Measurements from ENCODE around the gene APOBEC3B.
"Not testable (repeated sequence)": the region's sequence is repeated elsewhere in the genome, so short reads cannot be mapped to it uniquely, and the experiment has no call there.

The APOBEC3B gene

DNA sequence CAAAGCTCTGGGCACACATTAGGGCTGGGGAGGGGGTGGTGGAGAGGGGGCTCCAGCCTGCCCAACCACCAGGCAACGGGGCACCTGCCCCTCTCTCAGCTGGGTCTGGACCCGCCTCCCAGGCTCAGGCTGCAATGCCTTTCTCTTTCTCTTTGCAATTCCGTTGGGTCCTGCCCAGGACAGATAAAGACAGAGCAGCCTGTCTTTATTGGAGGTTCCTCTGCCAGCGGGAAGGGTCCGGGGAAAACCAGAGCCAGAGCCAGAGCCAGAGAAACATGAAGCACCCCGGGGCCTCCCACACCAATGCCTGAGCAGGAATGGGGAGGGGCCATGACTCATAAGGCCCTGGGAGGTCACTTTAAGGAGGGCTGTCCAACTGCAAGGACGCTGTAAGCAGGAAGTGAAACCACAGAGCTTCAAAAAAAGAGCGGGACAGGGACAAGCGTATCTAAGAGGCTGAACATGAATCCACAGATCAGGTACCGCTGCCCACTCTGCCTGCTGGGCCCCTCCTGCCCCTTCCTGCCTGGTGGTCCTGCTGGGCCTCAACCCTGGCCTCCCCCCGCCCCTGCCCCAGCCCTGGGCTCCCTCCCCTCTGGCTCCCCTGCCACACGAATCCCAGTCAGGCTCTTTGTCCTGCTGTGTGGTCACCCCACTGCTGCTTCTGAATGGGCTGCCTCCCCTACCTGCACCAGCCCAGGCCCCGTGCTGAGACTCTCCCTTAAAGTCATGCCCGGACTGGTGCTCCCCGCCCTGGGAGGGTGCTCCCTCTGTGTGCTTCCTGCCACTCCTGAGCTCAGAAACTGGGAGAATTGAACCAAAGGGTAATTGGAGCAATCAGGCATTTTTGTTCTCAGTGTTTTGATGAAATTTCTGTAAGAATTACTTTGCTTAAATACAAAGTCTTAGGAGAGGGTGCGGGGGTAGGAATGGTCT lies at the start of gene APOBEC3B:
Gene APOBEC3B (plus strand): TSS at position 356 of the 936 bp plus-strand sequence. CDS start 107 bp downstream, at position 463.
- peak; percentile 100 for FAIRE-seq

DNA sequence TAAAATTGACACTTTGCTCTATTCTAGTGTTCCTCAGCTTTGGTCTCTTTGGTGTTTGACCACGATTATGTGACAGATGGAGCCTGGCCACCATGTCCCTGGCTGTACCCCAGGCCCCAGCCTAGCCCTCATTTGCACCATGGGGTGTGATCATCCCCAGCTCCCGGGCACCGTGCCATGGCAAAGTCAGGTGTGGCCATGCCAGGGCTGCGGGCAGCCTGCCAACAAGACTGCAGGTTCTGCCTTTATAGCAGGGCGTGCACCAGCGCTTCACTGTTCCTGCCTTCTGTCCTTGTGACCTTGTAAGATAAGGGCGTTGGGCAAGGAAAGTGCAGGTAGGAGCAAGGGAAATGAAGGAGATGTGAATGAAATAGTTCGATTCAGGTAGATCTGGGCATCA lies 47.1 kb upstream of the APOBEC3B start:
- FAIRE-seq, result no peak

DNA sequence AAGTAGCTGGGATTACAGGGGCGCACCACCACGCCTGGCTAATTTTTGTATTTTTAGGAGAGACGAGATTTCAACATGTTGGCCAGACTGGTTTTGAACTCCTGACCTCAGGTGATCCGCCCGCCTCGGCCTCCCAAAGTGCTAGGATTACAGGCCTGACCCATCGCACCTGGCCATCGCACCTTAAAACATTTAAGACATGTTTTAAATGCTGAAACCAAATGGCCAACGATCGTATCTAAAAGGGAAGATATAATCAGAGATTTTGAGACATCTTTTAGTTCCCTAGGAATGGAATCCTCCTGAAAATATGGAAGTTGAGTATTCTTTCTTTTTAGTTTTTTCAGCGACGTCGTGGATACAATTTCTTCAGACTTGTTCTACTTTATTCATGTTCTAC lies 46.5 kb upstream of the APOBEC3B start:
- FAIRE-seq, result no peak

DNA sequence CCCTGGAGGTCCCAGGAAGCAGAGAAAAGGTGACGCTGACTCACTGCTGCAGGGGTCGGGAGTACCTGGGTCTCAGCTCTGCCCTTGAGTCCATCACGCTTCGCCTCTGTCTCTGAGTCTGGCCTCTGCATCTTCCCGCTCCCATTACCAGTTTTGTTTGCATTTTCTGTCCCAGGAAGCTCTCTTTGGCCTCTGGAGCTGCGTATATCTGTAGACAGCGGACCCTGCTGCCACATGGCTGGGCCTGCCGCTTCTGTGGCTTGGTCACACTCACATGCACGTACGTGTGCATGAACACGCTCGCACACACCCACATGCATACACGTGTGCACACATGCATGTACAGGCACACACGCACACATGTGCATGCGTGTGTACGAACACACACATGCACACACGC lies 45.6 kb upstream of the APOBEC3B start:
- no peak for FAIRE-seq

DNA sequence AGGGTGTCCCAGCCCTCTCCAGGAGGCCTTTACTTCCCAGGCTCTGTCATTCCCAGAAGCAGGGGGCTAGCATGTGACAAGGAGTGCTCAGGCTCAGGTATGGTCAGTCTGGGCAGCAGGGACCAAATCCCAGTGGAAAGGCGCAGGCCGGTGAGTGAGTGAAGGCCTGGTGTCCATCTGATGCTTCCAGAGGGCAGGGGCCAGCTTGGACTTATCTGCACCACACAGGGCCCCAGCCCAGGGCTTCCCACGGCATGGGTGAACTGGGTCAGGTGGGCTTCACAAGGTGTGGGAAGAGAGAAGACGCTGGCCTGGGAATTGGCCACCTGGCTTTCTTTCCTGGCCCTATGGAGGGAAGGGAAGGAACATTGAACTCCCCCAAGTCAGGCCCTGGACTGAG lies 45.1 kb upstream of the APOBEC3B start:
- no peak for FAIRE-seq

DNA sequence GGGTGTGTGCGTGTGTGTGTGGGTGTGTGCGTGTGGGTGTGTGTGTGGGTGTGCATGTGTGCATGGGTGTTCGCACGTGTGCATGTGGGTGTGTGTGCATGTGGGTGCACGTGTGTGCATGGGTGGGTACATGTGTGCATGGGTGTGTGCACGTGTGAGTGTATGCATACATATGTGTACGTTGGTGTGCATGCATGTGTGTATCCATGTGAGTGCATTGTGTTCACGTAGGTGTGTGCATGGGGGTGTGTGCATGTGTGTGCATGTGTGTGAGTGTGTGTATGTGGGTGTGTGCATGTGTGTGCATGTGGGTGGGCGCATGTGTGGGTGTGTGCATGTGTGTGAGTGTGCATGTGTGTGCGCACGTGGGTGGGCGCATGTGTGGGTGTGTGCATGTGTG lies 44.6 kb upstream of the APOBEC3B start:
- FAIRE-seq, result no peak

DNA sequence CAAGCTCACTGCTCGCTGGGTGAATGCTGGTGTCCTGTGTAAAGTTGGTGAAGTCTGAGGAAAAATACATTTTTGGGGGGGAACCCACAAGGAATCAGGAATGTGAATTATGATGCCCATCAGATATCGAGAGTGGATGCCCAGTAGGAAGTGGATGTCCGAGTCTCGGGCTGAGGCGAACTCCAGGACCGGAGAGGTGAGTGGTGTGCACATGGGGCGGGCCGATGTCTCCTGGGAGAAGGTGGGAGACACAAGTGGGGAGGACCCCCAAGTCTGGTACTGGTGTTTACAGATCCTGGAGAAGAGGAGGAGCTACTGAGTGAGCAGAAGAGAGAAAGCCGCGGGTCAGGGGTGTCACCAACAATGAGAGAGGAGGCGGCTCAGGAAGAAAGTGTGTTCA lies 43.9 kb upstream of the APOBEC3B start:
- no peak for FAIRE-seq

DNA sequence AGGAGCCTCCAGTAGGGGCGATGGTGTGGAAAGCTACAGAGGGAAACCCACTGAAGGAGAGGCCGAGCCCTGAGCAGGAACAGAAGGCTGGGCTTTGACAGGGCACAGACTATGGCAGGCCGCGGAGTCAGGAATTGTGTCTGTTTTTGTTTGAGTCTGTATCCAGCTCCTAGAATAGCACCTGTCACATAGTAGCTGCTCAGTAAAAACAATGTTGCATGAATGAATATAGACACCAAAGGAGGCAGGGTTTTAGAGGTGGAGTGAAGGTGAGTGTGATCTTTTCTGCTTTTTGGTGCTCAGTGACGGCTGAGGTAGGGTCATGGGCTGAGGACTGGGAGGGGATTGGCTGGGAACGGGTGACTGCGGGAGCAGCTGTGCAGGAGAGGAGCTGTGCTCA lies 43.2 kb upstream of the APOBEC3B start:
- FAIRE-seq, result no peak

DNA sequence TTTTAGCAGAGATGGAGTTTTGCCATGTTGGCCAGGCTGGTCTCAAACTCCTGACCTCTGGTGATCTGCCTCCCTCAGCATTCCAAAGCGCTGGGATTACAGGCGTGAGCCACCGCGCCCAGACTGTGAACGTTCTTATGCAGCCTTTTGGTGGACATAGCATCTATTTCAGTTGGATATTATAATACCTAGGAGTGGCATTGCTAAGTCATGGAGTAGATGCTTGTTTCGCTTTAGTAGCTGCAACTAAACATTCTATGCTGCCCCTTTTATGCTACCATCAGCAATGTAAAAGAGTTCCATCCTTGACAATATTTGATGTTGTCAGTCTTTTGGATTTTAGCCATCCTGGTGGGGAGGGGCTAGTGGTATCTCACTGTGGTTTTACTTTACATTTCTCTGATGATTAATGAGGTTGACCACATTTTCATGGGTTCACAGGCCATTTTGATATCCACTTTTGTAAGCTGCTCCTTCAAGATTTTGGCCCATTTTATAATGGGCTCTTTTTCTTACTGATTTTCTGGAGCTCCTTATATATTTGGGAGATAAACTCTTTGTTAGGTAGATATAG lies 41.2 kb upstream of the APOBEC3B start:
- FAIRE-seq, result no peak

DNA sequence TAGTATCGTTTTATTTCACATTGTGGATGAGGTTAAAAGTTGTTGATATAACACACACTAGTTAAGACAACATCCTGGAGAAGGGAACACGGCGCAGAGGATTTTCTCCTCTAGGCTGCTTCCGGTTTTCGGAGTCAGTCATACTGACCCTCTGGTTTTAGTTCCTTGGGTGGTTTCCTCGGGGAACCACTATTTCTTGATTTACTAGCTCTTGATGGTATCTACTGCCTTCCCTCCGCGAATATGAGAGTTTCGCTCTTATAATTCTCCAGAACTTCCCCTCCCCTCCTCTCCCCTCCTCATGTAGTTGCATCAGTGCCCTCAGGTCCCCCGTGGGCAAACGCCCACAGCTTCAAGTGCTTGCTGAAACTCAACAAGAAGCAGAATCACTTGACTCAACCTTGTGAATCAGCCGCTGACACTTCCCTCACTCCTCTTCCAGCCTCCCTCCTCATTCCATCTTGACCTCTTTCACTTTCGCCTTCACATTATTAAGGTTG lies 40.6 kb upstream of the APOBEC3B start:
- no peak for FAIRE-seq

DNA sequence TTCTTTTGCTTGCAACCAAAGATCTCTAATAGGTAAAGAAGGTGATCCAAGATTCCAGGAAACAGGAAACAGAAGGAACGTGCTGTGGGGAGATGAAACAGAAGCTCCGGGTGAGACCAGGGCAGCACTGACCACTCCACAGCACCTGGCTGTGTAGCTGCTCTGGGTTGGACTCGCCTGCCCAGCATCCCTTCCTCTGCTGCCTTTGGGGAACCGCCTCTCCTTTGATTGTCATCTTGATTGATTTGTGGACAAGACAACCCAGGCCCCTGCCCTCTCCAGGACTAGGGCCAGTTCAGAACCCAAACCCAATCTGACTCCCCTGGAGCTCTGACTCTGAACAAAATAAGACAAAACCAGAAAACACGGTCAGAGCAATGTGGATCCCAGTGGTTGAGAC lies 39.4 kb upstream of the APOBEC3B start:
- no peak for FAIRE-seq

DNA sequence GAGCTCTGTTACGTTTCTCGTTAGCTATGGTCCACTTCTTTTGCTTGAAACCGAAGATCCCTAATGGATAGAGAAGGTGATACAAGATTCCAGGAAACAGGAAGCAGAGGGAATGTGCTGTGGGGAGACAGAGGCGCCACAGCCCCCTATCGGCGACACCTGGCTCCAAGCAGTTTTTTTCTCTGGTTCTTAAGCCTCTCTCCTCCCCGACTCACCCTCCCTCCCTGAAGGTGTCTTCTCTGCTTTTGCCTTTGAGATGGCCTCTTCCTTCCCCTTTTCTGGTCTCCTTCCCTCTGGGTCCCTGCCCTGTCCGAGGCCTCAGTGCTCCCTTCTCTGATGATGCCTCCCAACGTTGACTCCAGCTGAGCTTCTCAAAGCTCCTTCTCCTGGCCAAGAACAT lies 38.9 kb upstream of the APOBEC3B start:
- no peak for FAIRE-seq

DNA sequence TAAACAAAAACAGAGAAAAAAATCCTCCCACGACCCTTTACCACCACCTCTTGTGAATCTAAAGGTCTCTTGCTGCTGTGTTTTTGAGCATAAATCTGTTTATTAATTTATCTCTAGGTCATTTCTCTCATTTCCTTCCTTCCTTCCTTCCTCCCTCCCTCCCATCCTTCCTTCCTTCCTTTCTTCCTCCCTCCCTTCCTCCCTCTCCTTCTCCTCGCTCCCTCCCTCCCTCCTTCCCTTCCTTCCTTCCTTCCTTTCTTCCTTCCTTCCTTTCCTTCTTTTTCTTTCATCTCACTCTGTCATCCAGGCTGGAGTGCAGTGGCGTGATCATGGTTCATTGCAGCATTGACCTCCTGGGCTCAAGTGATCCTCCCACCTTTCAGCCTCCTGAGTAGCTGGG lies 38.3 kb upstream of the APOBEC3B start:
- FAIRE-seq, result no peak

DNA sequence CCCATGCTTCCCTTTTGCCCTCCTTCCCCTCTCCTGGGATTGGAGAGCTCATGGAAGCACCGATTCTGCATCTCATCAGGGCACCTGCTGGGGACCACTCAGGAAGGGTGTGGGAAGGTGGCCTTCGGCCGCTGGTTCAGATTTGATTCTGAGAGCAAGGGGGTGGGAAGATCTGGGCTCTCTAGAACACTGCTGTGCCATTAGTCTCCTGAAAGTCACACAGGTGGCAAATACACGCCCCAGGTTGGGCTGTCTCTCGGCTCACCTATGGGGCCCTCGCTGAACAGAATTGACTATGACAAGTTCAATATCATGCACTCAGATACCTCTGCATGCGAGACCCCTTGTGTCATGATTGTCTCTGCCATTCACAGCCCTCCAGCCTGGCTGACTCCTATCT lies 37.5 kb upstream of the APOBEC3B start:
- no peak for FAIRE-seq

DNA sequence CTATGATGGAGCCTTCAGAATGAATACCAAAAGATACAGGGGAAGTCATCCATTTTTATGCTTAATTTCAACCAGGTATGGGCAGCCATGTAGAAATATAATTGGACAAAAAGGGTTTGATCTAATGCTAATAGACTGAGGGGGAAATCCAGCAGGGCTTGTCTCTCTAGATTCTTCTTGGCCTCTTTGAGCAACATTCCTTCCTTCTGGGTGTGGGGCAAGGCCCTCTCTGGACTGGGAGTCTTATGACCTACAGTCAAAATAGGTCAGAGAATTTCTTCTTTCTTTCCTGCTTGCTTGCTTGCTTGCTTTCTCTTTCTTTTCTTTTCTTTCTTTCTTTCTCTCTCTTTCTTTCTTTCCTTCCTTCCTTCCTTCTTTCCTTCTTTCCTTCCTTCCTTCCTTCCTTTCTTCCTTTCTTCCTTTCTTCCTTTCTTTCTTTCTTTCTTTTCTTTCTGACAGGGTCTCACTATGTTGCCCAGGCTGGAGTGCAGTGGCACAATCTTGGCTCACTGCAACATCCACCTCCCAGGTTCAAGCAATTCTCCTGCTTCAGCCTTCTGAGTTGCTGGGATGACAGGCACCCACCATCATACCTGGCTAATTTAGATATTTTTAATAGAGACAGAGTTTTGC lies 36.3 kb upstream of the APOBEC3B start:
- FAIRE-seq, result not testable (repeated sequence)

DNA sequence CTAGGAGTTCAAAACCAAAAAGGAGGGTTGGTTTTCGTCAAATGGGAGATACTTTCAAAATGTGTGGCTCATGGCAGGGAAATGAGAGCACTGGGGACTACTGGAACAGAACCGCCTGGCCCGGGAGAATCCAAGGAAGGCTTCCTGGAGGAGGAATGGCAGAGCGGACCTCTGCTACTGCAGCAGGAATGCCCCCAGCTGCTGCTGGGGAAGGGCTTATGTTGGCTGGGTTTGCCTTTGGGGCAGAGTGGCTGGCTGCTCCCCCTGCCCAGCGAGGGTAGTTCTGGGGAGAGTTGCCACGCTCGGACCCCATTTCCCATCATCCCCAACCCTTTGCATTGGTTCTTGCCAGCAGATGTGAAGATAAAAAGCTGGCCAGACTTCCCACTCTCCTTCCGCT lies 35.4 kb upstream of the APOBEC3B start:
- FAIRE-seq, result no peak

DNA sequence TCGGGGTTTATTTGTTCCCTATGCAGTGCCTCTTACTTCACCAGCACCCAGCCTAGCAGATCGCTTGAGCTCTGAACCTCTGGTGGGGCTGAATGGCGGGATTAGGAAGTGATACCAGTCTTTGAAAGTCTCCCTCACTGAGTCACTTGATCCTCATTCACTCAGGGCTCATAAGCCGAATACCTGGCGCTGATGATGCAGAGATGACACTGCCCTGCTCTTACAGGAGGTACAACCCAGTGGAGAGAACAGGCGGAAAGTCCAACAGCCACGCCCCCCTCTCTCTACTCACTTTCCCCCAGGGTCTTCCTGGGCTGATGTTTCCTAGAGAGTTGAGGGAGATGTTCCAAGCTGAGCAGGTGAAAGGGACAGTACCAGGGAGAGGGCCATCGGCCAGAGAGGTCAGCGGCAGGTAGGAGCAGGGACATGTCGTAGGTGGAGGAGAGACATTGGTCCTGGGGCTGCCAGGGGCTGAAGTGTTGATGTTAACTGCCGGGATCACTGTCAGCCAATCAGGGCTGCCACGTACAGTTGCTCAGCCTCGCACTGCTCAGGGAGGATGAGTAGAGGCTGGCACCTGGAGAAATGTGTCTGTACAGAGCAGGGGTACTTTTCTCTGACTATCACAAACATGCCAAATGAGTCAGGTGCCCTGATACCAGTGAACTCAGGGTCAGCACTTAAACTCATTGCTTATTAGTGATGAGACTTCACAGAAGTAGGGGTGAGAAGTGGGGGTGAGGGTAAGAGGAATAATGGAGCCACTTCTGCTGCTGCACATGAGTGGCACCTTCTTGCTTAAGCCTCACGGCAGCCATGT lies 34.6 kb upstream of the APOBEC3B start:
- FAIRE-seq, result no peak

DNA sequence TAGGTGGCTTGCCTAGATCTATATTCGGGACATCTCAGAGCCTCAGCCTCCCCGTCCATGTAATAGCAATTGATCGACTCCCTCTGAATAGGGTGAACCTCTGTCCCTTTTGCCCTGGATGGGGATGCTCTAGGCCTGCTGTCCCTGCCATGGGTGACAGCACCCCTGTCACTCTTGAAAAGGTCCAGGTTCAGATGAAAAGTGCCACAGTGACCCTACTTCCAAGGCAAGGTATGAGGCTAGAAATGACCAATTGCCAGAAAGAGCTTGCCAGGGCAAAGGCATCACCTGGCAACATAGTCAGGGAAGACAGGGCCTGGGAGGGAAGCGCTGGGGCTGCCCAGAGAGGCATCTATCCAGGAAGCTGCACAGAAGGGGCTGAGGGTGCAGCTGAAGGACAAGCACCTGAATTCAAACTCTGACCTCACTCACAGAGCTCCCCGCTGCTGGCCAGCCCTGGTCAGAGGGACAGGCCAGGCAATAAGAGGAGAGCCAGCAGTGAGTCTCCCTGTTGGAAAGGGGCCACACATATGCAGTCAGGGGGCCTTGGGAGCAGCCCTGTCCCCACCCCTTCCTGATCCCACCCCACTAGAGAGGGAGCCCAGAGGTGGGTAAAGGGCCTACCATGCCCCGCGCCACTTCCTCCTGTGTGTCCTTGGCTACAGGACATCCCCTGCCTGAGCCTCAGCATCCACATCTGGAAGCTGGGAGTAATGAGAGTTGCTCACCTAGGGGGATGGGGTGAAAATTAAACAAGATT lies 33.8 kb upstream of the APOBEC3B start:
- no peak for FAIRE-seq

DNA sequence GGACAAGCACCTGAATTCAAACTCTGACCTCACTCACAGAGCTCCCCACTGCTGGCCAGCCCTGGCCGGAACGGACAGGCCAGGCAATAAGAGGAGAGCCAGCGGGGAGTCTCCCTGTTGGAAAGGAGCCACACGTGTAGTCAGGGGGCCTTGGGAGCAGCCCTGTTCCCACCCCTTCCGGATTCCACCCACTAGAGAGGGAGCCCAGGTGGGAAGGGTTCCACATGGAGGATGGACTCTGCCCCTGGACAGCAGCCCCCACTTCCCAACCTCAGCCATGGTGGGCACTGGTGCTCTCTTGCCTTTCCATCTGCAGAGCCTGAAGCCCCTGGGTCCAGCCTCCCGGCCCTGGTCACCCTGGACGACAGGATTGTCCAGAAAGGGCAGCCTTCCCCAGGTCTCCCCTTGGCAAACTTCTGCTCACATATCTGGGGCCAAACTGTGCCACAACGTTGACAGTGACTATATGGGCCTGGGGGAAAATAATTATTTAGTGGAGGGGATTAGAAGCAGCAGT lies 32.2 kb upstream of the APOBEC3B start:
- no peak for FAIRE-seq

DNA sequence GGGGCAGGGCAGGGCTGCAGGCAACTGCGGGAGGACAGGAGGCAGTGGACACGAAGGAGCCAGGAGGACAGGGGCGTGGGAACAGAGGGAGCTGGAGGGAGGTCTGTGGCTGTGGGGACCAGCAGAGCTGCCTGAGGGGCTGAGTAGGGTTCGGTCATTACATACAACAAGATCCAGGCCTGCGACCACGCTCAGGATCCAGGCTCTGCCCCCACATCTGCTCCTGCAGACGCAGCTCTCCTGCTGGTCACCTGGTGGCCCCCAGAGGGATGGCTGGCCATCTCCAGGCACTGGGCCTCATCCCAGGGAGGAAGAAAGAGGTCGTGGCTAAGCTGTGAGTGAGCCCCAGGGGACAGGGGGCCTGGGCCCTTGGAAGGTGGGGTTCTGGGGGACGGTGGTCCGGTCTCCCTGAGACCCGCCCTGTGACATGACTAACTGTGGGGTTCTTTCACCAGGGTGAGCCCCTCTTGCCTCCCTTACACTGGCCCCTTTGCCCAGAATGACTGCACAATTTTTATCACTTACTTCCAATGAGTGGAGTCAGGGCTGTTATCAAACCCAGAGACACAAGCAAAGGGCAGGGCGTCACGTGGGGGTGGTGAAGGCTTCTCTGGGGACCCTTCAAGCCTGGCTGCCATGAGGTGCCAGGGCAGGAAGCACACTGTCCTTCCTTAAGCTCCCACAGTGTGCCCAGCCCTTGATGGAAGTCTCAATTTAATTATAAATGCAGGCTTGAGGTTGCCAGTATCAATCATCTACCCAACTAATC lies 31.4 kb upstream of the APOBEC3B start:
- no peak for FAIRE-seq

DNA sequence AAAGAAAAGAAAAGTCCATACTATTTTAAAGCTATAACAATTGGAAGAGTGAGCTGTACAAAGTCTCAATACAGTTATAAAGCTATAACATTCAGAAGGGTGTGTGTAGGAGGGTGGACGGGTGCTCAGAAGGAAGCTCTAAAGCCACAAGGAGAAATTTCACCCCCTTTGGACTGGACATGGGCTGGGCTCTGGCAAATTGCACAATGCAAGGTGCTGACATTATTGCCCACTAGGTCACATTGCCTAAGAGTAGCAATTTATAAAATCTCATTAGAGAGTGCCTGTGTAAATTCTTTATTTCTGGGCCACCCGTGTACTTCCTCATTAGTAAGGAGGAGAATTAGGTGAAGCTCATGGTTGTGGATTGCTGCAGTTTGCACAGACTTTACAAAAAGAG lies 30.4 kb upstream of the APOBEC3B start:
- no peak for FAIRE-seq
